DMS53 treated with DMSO at 0.1 percent for 48 hours (cell line): ENCODE data around the gene FBXO34.
"Not testable (repeated sequence)": the region's sequence is repeated elsewhere in the genome, so short reads cannot be mapped to it uniquely, and the experiment has no call there.

Experiments
- DNase-seq: peaks from one replicate; lab custom pipeline; 2025; ENCODE audit not compliant: unreplicated experiment; lab: John Stamatoyannopoulos, UW

FBXO34 gene

GRCh38 chr14:55309154-55309553 is 37.9 kb downstream of the FBXO34 start:
- DNase-seq: no peak

DNA sequence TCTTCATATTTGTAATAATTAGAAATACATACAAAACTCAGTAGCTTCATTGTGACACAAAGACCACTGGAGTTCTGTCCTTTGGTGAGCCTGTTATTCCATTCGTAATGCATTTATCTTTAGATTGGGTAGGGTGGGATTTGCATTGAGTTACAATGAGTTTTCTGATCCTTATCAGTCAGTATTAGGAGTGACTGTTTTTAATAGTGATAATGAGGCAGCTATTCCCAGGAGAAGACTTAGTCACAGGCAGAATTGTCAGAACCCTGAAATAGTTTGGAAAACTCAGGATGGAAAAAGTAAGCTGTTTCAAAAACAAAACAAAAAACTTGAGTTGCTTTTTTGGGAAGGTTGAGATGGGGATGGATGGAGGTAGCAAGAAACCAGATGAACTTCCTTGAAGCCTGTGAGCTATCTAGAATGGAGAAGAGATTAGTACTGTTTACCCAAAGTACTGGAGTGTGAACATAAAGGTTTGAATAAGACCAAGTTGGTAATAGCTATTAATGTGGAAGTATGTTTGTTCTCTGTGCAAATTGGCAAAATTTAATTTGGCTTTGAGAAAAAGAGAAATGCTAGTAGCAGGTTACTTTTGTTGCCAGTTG is 38.6 kb downstream of the FBXO34 start:
- no peak for DNase-seq

- not testable (repeated sequence) for DNase-seq
These were observed 41.3 kb downstream of the FBXO34 start for GRCh38 chr14:55312379-55313030.

DNA sequence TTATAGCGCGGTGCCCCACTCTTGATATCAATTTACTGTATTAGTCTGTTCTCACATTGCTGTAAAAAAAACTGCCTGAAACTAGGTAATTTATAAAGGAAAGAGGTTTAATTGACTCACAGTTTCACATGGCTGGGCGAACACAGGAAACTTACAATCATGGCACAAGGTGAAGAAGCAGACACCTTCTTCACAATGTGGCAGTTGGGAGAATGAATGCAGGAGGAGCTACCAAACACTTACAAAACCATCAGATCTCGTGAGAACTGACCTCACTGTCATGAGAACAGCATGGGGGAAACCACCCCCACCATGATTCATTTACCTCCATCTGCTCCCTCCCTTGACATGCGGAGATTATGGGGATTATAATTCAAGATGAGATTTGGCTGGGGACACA is 42.3 kb downstream of the FBXO34 start:
- no peak for DNase-seq

- DNase-seq: no peak
These were observed 43.2 kb downstream of the FBXO34 start for GRCh38 chr14:55314449-55314848.

DNA sequence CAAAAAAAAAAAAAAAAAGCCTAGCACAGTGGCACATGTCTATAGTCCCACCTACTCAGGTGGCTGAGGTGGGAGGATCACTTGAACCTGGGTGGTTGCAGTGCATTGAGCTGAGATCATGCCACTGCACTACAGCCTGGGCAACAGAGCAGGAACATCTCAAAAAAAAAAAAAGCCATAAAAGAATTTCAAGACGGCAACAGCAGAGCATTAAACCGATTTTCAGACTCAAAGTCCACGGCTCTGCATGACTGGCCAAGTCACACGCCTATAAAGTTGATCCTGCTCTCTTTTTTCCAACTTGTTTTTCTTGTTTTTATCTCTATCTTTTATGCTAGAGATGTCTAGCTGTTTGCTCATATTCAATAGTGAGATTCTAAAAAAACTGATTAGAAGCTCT is 45.3 kb downstream of the FBXO34 start:
- DNase-seq: no peak

- DNase-seq: no peak
These were observed 46.5 kb downstream of the FBXO34 start for GRCh38 chr14:55317542-55318306.

- no peak for DNase-seq
These were observed 47.5 kb downstream of the FBXO34 start for GRCh38 chr14:55318694-55319093.

DNA sequence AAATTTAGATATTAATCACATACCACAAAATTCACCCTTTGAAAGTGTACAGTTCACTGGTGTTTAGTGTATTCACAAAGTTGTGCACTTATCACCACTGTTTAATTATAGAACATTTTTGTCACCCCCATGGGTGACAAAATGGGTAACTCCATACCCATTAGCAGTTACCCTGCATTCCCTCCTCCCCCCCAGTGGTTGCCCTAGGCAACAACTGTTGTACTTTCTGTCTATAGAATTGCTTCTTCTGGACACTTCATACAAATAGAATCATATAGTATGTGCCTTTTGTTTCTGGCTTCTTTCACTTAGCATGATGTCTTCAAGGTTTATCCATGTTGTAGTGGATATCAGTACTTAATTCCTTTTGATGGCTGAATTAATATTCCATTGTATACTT is 52.7 kb downstream of the FBXO34 start:
- no peak for DNase-seq

- DNase-seq: no peak
These were observed 53.6 kb downstream of the FBXO34 start for GRCh38 chr14:55324812-55325211.

- DNase-seq: no peak
These were observed 56.0 kb downstream of the FBXO34 start for GRCh38 chr14:55327179-55327578.

DNA sequence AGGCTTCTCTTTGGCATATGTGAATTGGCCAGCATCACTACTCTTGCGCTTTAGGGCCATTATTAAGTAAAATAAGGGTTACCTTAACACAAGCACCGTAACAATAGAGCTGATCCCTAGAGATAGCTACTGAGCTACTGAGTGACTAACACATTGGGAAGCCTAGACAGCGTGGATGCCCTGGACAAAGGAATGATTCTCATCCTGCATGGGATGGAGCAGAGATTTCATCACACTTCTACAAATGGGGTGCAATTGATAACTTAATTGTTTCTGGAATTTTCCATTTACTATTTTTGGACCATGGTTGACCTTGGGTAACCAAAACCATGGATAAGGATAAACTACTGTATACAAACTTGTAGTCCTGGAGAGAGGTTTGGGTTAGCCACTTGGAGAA is 57.1 kb downstream of the FBXO34 start:
- DNase-seq: no peak

GRCh38 chr14:55329999-55330710 is 58.9 kb downstream of the FBXO34 start:
- no peak for DNase-seq

GRCh38 chr14:55332654-55333570 is 61.7 kb downstream of the FBXO34 start:
- DNase-seq: no peak

GRCh38 chr14:55333711-55334485 is 62.7 kb downstream of the FBXO34 start:
- no peak for DNase-seq

DNA sequence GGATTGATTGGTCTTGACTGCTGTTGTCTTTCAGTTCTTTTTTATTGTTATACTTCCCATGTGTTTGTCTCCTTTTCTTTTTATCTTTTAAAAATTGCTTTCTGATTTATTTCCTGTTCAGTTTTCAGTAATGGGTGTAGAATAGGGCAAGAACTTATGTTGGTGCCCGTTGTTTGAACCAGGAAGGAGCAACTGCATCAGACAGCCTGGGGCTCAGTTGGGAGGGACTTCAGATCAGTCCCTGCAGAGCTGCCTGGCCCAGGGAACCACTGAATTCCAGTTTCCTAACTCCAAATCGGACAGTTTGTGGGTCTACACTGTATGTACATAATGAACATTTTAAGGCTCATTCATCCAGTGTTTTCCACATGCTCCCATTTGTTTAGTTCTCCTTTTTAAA is 64.9 kb downstream of the FBXO34 start:
- DNase-seq: no peak

GRCh38 chr14:55336691-55337090 is 65.5 kb downstream of the FBXO34 start:
- DNase-seq: no peak

DNA sequence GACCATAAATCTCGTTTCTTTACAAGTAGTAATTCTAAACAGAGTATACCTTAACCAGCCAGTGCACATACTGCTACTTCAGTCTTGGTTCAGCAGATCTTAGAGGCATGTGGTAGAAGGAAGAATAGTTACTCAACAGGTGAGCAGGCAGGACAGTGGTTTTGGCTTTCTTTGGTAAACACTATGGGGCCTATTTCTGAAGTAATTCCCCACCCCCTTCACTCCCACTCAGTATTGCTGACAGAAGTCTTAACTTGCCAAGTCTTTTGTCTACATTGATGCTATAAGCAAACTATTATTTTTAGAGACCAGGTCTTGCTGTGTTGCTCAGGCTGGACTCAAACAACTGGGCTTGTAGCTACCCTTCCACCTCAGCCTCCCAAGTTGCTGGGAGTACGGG is 68.5 kb downstream of the FBXO34 start:
- no peak for DNase-seq

- DNase-seq: no peak
These were observed 69.3 kb downstream of the FBXO34 start for GRCh38 chr14:55340482-55340881.

GRCh38 chr14:55341781-55342180 is 70.6 kb downstream of the FBXO34 start:
- DNase-seq: no peak
